Measurements from ENCODE around the gene SLC9C2. TPM values are rescaled to one million over a fixed set of nuclear protein-coding genes. Genes with fewer than 3 reads are reported as not detected.

SLC9C2 gene
- polyA plus RNA-seq, 3 donors: not detected

- H3K4me3 Mint-ChIP-seq: no peak overlapping the region
- H3K9me3 ChIP-seq (replicated peaks in 1 of 2; ENCODE audit: control insufficient read depth in 1 of 2, insufficient read depth in 1 of 2, low read length in 2 of 2): no peaks in the 10 kb centered on the region
- H4K20me1 ChIP-seq (ENCODE audit: insufficient read depth, low read length): no peaks in the 10 kb centered on the region
- no peak for DNase-seq
- WGBS (ENCODE audit: insufficient coverage): 80% methylated on average over 1 of the region's 2 CpGs
- no peaks in the 10 kb centered on the region for H3K4me1 Mint-ChIP-seq
- H3K9ac ChIP-seq (ENCODE audit: insufficient read depth, low read length, poor library complexity, severe bottlenecking): no peak overlapping the region
- no peaks in the 10 kb centered on the region for H3K27me3 ChIP-seq (ENCODE audit: control insufficient read depth in 2 of 2, insufficient read depth in 2 of 2, low read length in 2 of 2)
- intact Hi-C loops (cut with micrococcal nuclease): no loop called here
- no peak overlapping the region for H3K4me3 ChIP-seq (replicated peaks in 1 of 3; ENCODE audit: low read depth in 2 of 3, low read length in 3 of 3)
- no peak overlapping the region for H2AFZ ChIP-seq (ENCODE audit: insufficient read depth, low read depth, low read length, poor library complexity, severe bottlenecking)
- H3K9me3 Mint-ChIP-seq: no peaks in the 10 kb centered on the region
- H3K27me3 Mint-ChIP-seq (ENCODE audit: low read depth in 3 of 3): no peaks in the 10 kb centered on the region
- H3K4me1 ChIP-seq (ENCODE audit: control insufficient read depth in 1 of 2, insufficient read depth in 2 of 2, low read length in 2 of 2): no peaks in the 10 kb centered on the region
- H3K36me3 Mint-ChIP-seq: no peaks in the 10 kb centered on the region
- no peak for TF ChIP-seq CTCF (IDR thresholded peaks at IDR 0.05)
- H3K4me2 ChIP-seq (replicated peaks; ENCODE audit: extremely low read depth, low read length, poor library complexity, severe bottlenecking): no peak overlapping the region
- no peak overlapping the region for H3K27ac Mint-ChIP-seq
- H3K79me2 ChIP-seq (ENCODE audit: insufficient read depth, low read length): no peaks in the 10 kb centered on the region
- no peak overlapping the region for H3K27ac ChIP-seq (ENCODE audit: low read depth in 1 of 2, low read length in 2 of 2)
- H3K36me3 ChIP-seq (replicated peaks in 1 of 2; ENCODE audit: control insufficient read depth in 1 of 2, insufficient read depth in 2 of 2, low read length in 2 of 2): no peaks in the 10 kb centered on the region
Measured at GRCh38 chr1:173549813-173550212, 53.1 kb downstream of the SLC9C2 start.

GRCh38 chr1:173545688-173546087, 57.2 kb downstream of the SLC9C2 start:
- no peak for DNase-seq
- H3K4me1 ChIP-seq (ENCODE audit: control insufficient read depth in 1 of 2, insufficient read depth in 2 of 2, low read length in 2 of 2): no peaks in the 10 kb centered on the region
- 100% methylated on average over 1 of the region's 3 CpGs for WGBS (ENCODE audit: insufficient coverage)
- H3K9me3 ChIP-seq (replicated peaks in 1 of 2; ENCODE audit: control insufficient read depth in 1 of 2, insufficient read depth in 1 of 2, low read length in 2 of 2): no peaks in the 10 kb centered on the region
- no peak for TF ChIP-seq CTCF (IDR thresholded peaks at IDR 0.05)
- H3K36me3 Mint-ChIP-seq: no peaks in the 10 kb centered on the region
- H3K27ac Mint-ChIP-seq: no peak overlapping the region
- peaks cover 2 to 14% (median 6%) of the 10 kb centered on the region in 7 donors for H3K9me3 Mint-ChIP-seq
- H2AFZ ChIP-seq (ENCODE audit: insufficient read depth, low read depth, low read length, poor library complexity, severe bottlenecking): no peak overlapping the region
- no peak overlapping the region for H3K4me3 ChIP-seq (replicated peaks in 1 of 3; ENCODE audit: low read depth in 2 of 3, low read length in 3 of 3)
- no peak overlapping the region for H3K4me2 ChIP-seq (replicated peaks; ENCODE audit: extremely low read depth, low read length, poor library complexity, severe bottlenecking)
- no peaks in the 10 kb centered on the region for H3K79me2 ChIP-seq (ENCODE audit: insufficient read depth, low read length)
- H3K36me3 ChIP-seq (replicated peaks in 1 of 2; ENCODE audit: control insufficient read depth in 1 of 2, insufficient read depth in 2 of 2, low read length in 2 of 2): no peaks in the 10 kb centered on the region
- intact Hi-C loops (cut with micrococcal nuclease): no loop called here
- H3K27me3 ChIP-seq (ENCODE audit: control insufficient read depth in 2 of 2, insufficient read depth in 2 of 2, low read length in 2 of 2): no peaks in the 10 kb centered on the region
- H3K27ac ChIP-seq (ENCODE audit: low read depth in 1 of 2, low read length in 2 of 2): no peak overlapping the region
- no peaks in the 10 kb centered on the region for H4K20me1 ChIP-seq (ENCODE audit: insufficient read depth, low read length)
- no peak overlapping the region for H3K9ac ChIP-seq (ENCODE audit: insufficient read depth, low read length, poor library complexity, severe bottlenecking)
- no peak overlapping the region for H3K4me3 Mint-ChIP-seq
- no peaks in the 10 kb centered on the region for H3K4me1 Mint-ChIP-seq
- no peaks in the 10 kb centered on the region for H3K27me3 Mint-ChIP-seq (ENCODE audit: low read depth in 3 of 3)
